WERI-Rb-1 (cell line): ENCODE data around the gene AATK.

ENCODE experiments used
- DNase-seq: peaks from one replicate; pipeline ENCODE4 v3.0.0-alpha.2; 2020
- H3K27ac ChIP-seq: fragments of 250-450 bp; sonication (Bioruptor Pico); 2 replicates; pipeline ENCODE4 v1.5.1; 2020; ENCODE audit warnings: mild to moderate bottlenecking, moderate library complexity
- H3K27me3 ChIP-seq: fragments of 250-450 bp; sonication (Bioruptor Pico); 2 replicates; pipeline ENCODE4 v1.5.1; 2021; ENCODE audit warnings: mild to moderate bottlenecking, low read depth, moderate library complexity; ENCODE audit not compliant: insufficient read depth, severe bottlenecking
- H3K36me3 ChIP-seq: fragments of 250-450 bp; sonication (Bioruptor Pico); 2 replicates; pipeline ENCODE4 v1.5.1; 2020; ENCODE audit warnings: mild to moderate bottlenecking, moderate library complexity
- H3K4me3 ChIP-seq: 2 replicates; pipeline ENCODE4 v1.5.1; 2011; ENCODE audit warnings: low read depth, mild to moderate bottlenecking, control low read depth, low read length
- H3K9me3 ChIP-seq: fragments of 250-450 bp; sonication (Bioruptor Pico); 2 replicates; pipeline ENCODE4 v1.5.1; 2021; ENCODE audit warnings: mild to moderate bottlenecking, moderate library complexity; ENCODE audit not compliant: severe bottlenecking
- CTCF ChIP-seq: IDR thresholded peaks from 2 replicates; pipeline ENCODE4 v1.5.1; 2011; ENCODE audit warnings: low read depth, mild to moderate bottlenecking, control low read depth, inconsistent platforms, low read length

The AATK gene

DNA sequence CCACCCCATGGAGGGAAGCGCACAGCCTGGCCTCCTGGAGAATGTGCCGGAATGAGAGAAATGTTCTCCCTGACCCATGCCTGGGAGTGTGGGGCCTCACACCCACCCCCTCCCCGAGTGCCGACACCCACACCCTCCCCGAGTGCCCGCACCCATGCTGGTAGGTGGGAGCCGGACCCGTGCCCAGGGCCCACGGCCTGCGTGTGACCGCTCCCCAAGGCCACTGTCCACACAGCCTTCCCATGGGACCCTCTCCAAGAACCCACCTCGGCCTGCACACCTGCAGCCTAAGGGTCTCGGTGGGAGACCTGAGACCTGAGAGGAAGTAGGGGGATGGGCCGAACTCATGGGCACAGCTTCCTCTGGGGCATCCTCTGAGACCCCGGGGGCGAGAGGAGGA lies 4.0 kb downstream of the AATK start:
- no peak for TF ChIP-seq CTCF
- Histone ChIP-seq H3K36me3 (peaks cover 7% of the 10 kb centered on the region), H3K9me3 (no peaks in the 10 kb centered on the region), H3K4me3 (no peak overlapping the region), H3K27me3 (no peaks in the 10 kb centered on the region), H3K27ac (no peak overlapping the region)
- DNase-seq = no peak

DNA sequence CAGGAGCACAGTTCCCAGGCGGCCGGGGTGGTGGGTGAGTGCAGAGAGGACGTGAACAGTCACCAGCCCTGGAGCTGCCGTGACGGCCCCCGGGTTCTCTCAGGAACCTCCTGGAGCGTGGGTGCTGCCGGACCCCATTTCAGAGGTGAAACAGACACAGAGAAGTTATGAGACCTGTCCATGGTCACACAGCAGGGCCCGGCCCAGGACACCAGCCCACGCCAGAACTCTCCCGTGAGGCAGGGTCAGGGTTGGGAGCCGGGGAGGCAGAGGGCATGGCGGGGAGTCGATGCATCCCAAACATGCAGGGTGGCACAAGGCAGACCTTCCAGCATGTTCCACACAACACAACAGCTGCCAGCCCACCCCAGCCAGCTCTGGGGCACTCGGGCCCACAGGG lies 4.5 kb downstream of the AATK start:
- TF ChIP-seq CTCF = no peak
- Histone ChIP-seq H3K36me3 (peaks cover 7% of the 10 kb centered on the region), H3K4me3 (no peak overlapping the region), H3K9me3 (no peaks in the 10 kb centered on the region), H3K27me3 (no peaks in the 10 kb centered on the region), H3K27ac (no peak overlapping the region)
- no peak for DNase-seq

- no peak for DNase-seq
- Histone ChIP-seq H3K9me3 (no peaks in the 10 kb centered on the region), H3K36me3 (peaks cover 7% of the 10 kb centered on the region), H3K27ac (no peak overlapping the region), H3K4me3 (no peak overlapping the region), H3K27me3 (no peaks in the 10 kb centered on the region)
- no peak for TF ChIP-seq CTCF
These were observed 5.1 kb downstream of the AATK start for GRCh38 chr17:81160747-81161453.

GRCh38 chr17:81160306-81160705 lies 5.7 kb downstream of the AATK start:
- H3K4me3 ChIP-seq = no peak overlapping the region
- no peaks in the 10 kb centered on the region for H3K9me3 ChIP-seq
- TF ChIP-seq CTCF = no peak
- no peak for DNase-seq
- no peaks in the 10 kb centered on the region for H3K27me3 ChIP-seq
- H3K36me3 ChIP-seq = peaks cover 7% of the 10 kb centered on the region
- H3K27ac ChIP-seq = no peak overlapping the region

GRCh38 chr17:81159611-81160265 lies 6.3 kb downstream of the AATK start:
- Histone ChIP-seq H3K27me3 (no peaks in the 10 kb centered on the region), H3K27ac (no peak overlapping the region; the same call in 1 of the 2 replicates), H3K36me3 (peaks cover 8% of the 10 kb centered on the region), H3K4me3 (no peak overlapping the region), H3K9me3 (no peaks in the 10 kb centered on the region)
- no peak for DNase-seq
- TF ChIP-seq CTCF = no peak
